ENCODE measurements around the gene MEFV. TPM values are rescaled to one million over a fixed set of nuclear protein-coding genes. Genes with fewer than 3 reads are reported as not detected.

Gene MEFV
- 0.46 TPM for total RNA-seq (2021; ENCODE audit: unreplicated experiment)
- 0.19 TPM for polyA plus RNA-seq (2012; ENCODE audit: insufficient read length)
- percentile 14 among the genes with signal in this experiment for Bru-seq, nascent RNA
- percentile 18 among the genes with signal in this experiment for BruChase-seq, experiment 1, labeled RNA remaining after a 2-hour chase
- BruChase-seq, experiment 2, labeled RNA remaining after a 6-hour chase = percentile 27 among the genes with signal in this experiment
- long read RNA-seq = 0 reads

DNA sequence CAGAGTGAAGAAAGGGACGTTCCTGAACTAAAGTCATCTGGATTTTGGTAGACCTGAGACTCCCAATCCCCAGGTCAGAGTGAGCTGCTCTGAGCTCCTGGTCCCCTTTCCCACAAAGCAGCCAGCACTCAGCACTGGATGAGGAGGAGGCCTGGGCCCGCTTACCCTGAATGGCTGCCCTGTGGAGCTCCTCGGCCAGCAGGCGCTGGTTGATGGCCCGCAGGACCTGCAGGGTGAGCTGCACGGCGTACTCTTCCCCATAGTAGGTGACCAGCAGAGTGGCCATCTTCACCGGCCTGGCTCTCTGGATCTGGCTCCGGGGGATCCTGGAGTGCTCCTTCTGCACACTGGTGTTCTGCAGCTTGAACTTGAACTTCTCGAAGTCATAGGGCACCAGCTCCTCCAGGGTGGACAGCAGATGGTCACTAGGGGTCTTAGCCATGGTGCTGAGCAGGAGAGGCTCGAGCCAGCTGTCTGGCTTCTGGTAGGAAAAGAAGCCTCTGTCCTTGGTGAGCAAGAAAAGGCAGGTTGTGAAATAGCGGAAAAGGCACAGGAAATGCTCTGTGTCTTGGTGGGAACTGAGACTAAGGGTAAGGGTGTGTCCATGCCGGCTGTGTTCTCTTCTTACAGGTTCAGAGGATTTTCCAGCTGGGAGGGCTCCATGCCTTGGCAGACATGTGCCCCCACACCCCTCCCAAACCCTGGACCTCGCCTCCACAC is at the start of gene MEFV:
MEFV (minus strand) TSS at position 488 of the 720 bp plus-strand sequence; CDS start at position 442, 46 bp downstream.
- H3K27me3 ChIP-seq (ENCODE audit: control insufficient read depth, insufficient read depth, low read length) = no peaks in the 10 kb centered on the region
- ATAC-seq = no peak
- intact Hi-C loops (cut with micrococcal nuclease; ENCODE audit: unreplicated experiment) (no loop called here), in situ Hi-C loops (cut with HindIII; ENCODE audit: low pct_unique_long_range_greater_than_20kb, low sequenced_read_pairs) (no loop called here)
- ChIA-PET CTCF (no interaction called here), POLR2A (no interaction called here)
- no peaks in the 10 kb centered on the region for H3K36me3 ChIP-seq (ENCODE audit: control insufficient read depth, insufficient read depth, low read length)
- BruUV-seq (replicated peaks) = no TSS peak
- H3K27ac ChIP-seq (ENCODE audit: low read length) = no peak within 1 kb of the TSS
- no peaks in the 10 kb centered on the region for H3K4me1 ChIP-seq (ENCODE audit: control insufficient read depth, insufficient read depth, low read length)
- no peak within 1 kb of the TSS for H3K4me3 ChIP-seq (ENCODE audit: low read depth in 2 of 2, low read length in 2 of 2)
- no peak for DNase-seq (ENCODE audit: low read depth, low spot score)
- H3K9me3 ChIP-seq (ENCODE audit: control insufficient read depth, insufficient read depth, low read depth, low read length) = no peaks in the 10 kb centered on the region
- TF ChIP-seq, protein P1, sequence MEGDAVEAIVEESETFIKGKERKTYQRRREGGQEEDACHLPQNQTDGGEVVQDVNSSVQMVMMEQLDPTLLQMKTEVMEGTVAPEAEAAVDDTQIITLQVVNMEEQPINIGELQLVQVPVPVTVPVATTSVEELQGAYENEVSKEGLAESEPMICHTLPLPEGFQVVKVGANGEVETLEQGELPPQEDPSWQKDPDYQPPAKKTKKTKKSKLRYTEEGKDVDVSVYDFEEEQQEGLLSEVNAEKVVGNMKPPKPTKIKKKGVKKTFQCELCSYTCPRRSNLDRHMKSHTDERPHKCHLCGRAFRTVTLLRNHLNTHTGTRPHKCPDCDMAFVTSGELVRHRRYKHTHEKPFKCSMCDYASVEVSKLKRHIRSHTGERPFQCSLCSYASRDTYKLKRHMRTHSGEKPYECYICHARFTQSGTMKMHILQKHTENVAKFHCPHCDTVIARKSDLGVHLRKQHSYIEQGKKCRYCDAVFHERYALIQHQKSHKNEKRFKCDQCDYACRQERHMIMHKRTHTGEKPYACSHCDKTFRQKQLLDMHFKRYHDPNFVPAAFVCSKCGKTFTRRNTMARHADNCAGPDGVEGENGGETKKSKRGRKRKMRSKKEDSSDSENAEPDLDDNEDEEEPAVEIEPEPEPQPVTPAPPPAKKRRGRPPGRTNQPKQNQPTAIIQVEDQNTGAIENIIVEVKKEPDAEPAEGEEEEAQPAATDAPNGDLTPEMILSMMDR (IDR thresholded peaks at IDR 0.05) = no peak
- TF ChIP-seq, protein P2, sequence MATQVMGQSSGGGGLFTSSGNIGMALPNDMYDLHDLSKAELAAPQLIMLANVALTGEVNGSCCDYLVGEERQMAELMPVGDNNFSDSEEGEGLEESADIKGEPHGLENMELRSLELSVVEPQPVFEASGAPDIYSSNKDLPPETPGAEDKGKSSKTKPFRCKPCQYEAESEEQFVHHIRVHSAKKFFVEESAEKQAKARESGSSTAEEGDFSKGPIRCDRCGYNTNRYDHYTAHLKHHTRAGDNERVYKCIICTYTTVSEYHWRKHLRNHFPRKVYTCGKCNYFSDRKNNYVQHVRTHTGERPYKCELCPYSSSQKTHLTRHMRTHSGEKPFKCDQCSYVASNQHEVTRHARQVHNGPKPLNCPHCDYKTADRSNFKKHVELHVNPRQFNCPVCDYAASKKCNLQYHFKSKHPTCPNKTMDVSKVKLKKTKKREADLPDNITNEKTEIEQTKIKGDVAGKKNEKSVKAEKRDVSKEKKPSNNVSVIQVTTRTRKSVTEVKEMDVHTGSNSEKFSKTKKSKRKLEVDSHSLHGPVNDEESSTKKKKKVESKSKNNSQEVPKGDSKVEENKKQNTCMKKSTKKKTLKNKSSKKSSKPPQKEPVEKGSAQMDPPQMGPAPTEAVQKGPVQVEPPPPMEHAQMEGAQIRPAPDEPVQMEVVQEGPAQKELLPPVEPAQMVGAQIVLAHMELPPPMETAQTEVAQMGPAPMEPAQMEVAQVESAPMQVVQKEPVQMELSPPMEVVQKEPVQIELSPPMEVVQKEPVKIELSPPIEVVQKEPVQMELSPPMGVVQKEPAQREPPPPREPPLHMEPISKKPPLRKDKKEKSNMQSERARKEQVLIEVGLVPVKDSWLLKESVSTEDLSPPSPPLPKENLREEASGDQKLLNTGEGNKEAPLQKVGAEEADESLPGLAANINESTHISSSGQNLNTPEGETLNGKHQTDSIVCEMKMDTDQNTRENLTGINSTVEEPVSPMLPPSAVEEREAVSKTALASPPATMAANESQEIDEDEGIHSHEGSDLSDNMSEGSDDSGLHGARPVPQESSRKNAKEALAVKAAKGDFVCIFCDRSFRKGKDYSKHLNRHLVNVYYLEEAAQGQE (IDR thresholded peaks at IDR 0.05; ENCODE audit: insufficient read depth in 1 of 2, low read depth in 2 of 2, low read length in 1 of 2) = no peak; a peak in 1 of 4 replicates
- TF ChIP-seq POLR2AphosphoS5 (IDR thresholded peaks at IDR 0.05; ENCODE audit: low read depth, low read length) (no peak), TCF7L2 (IDR thresholded peaks at IDR 0.05; ENCODE audit: low read depth, low read length) (no peak), SIN3A (IDR thresholded peaks at IDR 0.05; ENCODE audit: borderline replicate concordance, insufficient read depth, low read depth, low read length) (no peak)

- TF ChIP-seq, protein P1 (IDR thresholded peaks at IDR 0.05) = no peak
- TF ChIP-seq TCF7L2 (IDR thresholded peaks at IDR 0.05; ENCODE audit: low read depth, low read length) = no peak
- TF ChIP-seq SIN3A (IDR thresholded peaks at IDR 0.05; ENCODE audit: borderline replicate concordance, insufficient read depth, low read depth, low read length) = no peak
- TF ChIP-seq, protein P2 (IDR thresholded peaks at IDR 0.05; ENCODE audit: insufficient read depth in 1 of 2, low read depth in 2 of 2, low read length in 1 of 2) = no peak
- TF ChIP-seq POLR2AphosphoS5 (IDR thresholded peaks at IDR 0.05; ENCODE audit: low read depth, low read length) = no peak
- Histone ChIP-seq H3K36me3 (ENCODE audit: control insufficient read depth, insufficient read depth, low read length) (no peaks in the 10 kb centered on the region), H3K4me1 (ENCODE audit: control insufficient read depth, insufficient read depth, low read length) (no peaks in the 10 kb centered on the region; the same call in 1 of the 2 replicates), H3K4me3 (ENCODE audit: low read depth in 2 of 2, low read length in 2 of 2) (peak overlapping the region; percentile 63 to 72), H3K9me3 (ENCODE audit: control insufficient read depth, insufficient read depth, low read depth, low read length) (peaks cover 57% of the 10 kb centered on the region), H3K27ac (ENCODE audit: low read length) (peak overlapping the region; percentile 89), H3K27me3 (ENCODE audit: control insufficient read depth, insufficient read depth, low read length) (no peaks in the 10 kb centered on the region)
- POLR2A ChIA-PET = no interaction called here
- BruUV-seq (replicated peaks) = no TSS peak
- DNase-seq (ENCODE audit: low read depth, low spot score) = no peak
- intact Hi-C loops (cut with micrococcal nuclease; ENCODE audit: unreplicated experiment) = no loop called here
- in situ Hi-C loops (cut with HindIII; ENCODE audit: low pct_unique_long_range_greater_than_20kb, low sequenced_read_pairs) = no loop called here
- no peak for ATAC-seq
- CTCF ChIA-PET = no interaction called here
Measured at GRCh38 chr16:3306078-3306477, 49.6 kb upstream of the MEFV start.
